ENCODE results near the gene PLAC9. TPM values are rescaled to one million over a fixed set of nuclear protein-coding genes. Genes with fewer than 3 reads are reported as not detected.

Gene PLAC9
- total RNA-seq, 1 donor from 2014 or later: not detected

GRCh38 chr10:80157561-80157960, 25.0 kb downstream of the PLAC9 start:
- Histone ChIP-seq H3K4me1 (peaks cover 4% of the 10 kb centered on the region), H4K20me1 (ENCODE audit: low read depth) (no peaks in the 10 kb centered on the region), H3K4me3 (no peak overlapping the region), H3K9ac (no peak overlapping the region), H3K79me2 (ENCODE audit: low read depth) (no peaks in the 10 kb centered on the region), H3K27ac (no peak overlapping the region), H3K9me3 (ENCODE audit: low read depth) (no peaks in the 10 kb centered on the region), H3K27me3 (no peaks in the 10 kb centered on the region), H2AFZ (replicated peaks) (no peak overlapping the region), H3F3A (ENCODE audit: low read depth) (no peaks in the 10 kb centered on the region), H3K36me3 (no peaks in the 10 kb centered on the region), H3K4me2 (no peak overlapping the region)
- Mint-ChIP-seq H3K36me3 (no peaks in the 10 kb centered on the region), H3K27me3 (ENCODE audit: insufficient read depth, low read depth) (peaks cover 4% of the 10 kb centered on the region), H3K4me3 (no peak overlapping the region), H3K9me3 (no peaks in the 10 kb centered on the region), H3K4me1 (peaks cover 28% of the 10 kb centered on the region), H3K27ac (no peak overlapping the region)
- DNase-seq (ENCODE audit: low spot score): no peak
- TF ChIP-seq CTCF (IDR thresholded peaks at IDR 0.05) (no peak), EZH2 (IDR thresholded peaks at IDR 0.05) (no peak), EZH2phosphoT487 (IDR thresholded peaks at IDR 0.05) (no peak)

GRCh38 chr10:80158126-80158525, 25.6 kb downstream of the PLAC9 start:
- H3K36me3 Mint-ChIP-seq: no peaks in the 10 kb centered on the region
- H3K79me2 ChIP-seq (ENCODE audit: low read depth): no peaks in the 10 kb centered on the region

GRCh38 chr10:80158598-80159127, 26.1 kb downstream of the PLAC9 start:
- Histone ChIP-seq H2AFZ (replicated peaks) (no peak overlapping the region), H3K4me2 (no peak overlapping the region), H3K27me3 (no peaks in the 10 kb centered on the region), H3K4me1 (peaks cover 6% of the 10 kb centered on the region), H3K36me3 (no peaks in the 10 kb centered on the region), H3K9ac (no peak overlapping the region), H3F3A (ENCODE audit: low read depth) (no peaks in the 10 kb centered on the region), H4K20me1 (ENCODE audit: low read depth) (no peaks in the 10 kb centered on the region), H3K27ac (no peak overlapping the region), H3K79me2 (ENCODE audit: low read depth) (no peaks in the 10 kb centered on the region), H3K9me3 (ENCODE audit: low read depth) (no peaks in the 10 kb centered on the region), H3K4me3 (no peak overlapping the region)
- Mint-ChIP-seq H3K27me3 (ENCODE audit: insufficient read depth, low read depth) (peaks cover 4% of the 10 kb centered on the region), H3K4me1 (peaks cover 32% of the 10 kb centered on the region), H3K27ac (no peak overlapping the region), H3K9me3 (no peaks in the 10 kb centered on the region), H3K4me3 (no peak overlapping the region), H3K36me3 (no peaks in the 10 kb centered on the region)
- no peak for DNase-seq (ENCODE audit: low spot score)
- TF ChIP-seq EZH2 (IDR thresholded peaks at IDR 0.05) (no peak), EZH2phosphoT487 (IDR thresholded peaks at IDR 0.05) (no peak), CTCF (IDR thresholded peaks at IDR 0.05) (no peak)

More at GRCh38 chr10:80158126-80158525, 25.6 kb downstream of the PLAC9 start:
- no peak for DNase-seq (ENCODE audit: low spot score)
- Histone ChIP-seq H3K27me3 (no peaks in the 10 kb centered on the region), H3K9ac (no peak overlapping the region), H2AFZ (replicated peaks) (no peak overlapping the region), H3K4me1 (peaks cover 4% of the 10 kb centered on the region), H3F3A (ENCODE audit: low read depth) (no peaks in the 10 kb centered on the region), H3K4me2 (no peak overlapping the region), H3K27ac (no peak overlapping the region), H3K9me3 (ENCODE audit: low read depth) (no peaks in the 10 kb centered on the region), H3K36me3 (no peaks in the 10 kb centered on the region), H3K4me3 (no peak overlapping the region), H4K20me1 (ENCODE audit: low read depth) (no peaks in the 10 kb centered on the region)
- Mint-ChIP-seq H3K27ac (no peak overlapping the region), H3K4me1 (peaks cover 28% of the 10 kb centered on the region), H3K27me3 (ENCODE audit: insufficient read depth, low read depth) (peaks cover 4% of the 10 kb centered on the region), H3K9me3 (no peaks in the 10 kb centered on the region), H3K4me3 (no peak overlapping the region)
- TF ChIP-seq CTCF (IDR thresholded peaks at IDR 0.05) (no peak), EZH2phosphoT487 (IDR thresholded peaks at IDR 0.05) (no peak)

Data from neural progenitor cell (in vitro differentiated cells).